Activated naive CD4-positive, alpha-beta T cell (primary cell): ENCODE results near the gene LRP2BP.
A peak's percentile ranks its signal among the peaks of the same experiment; 100 is the strongest.
"Not testable (repeated sequence)": the region's sequence is repeated elsewhere in the genome, so short reads cannot be mapped to it uniquely, and the experiment has no call there.

Experiments
- DNase-seq, 4 experiments: peaks; one replicate each; lab custom pipeline; 2025; lab: John Stamatoyannopoulos, UW

Gene LRP2BP

GRCh38 chr4:185395956-185396723 is 416 bp upstream of the LRP2BP start:
- DNase-seq: peak; percentile 87 to 94 (median 90)

GRCh38 chr4:185394568-185395237 is 1.0 kb downstream of the LRP2BP start:
- no peak for DNase-seq

- no peak for DNase-seq
These were observed 3.6 kb downstream of the LRP2BP start for GRCh38 chr4:185392156-185392555.

GRCh38 chr4:185390941-185391340 is 4.8 kb downstream of the LRP2BP start:
- DNase-seq: no peak

GRCh38 chr4:185387957-185388356 is 7.8 kb downstream of the LRP2BP start:
- no peak for DNase-seq

GRCh38 chr4:185384930-185385331 is 10.8 kb downstream of the LRP2BP start:
- no peak for DNase-seq

GRCh38 chr4:185384061-185384460 is 11.7 kb downstream of the LRP2BP start:
- DNase-seq: no peak

- no peak for DNase-seq
These were observed 12.3 kb downstream of the LRP2BP start for GRCh38 chr4:185383451-185383850.

- DNase-seq: no peak
These were observed 13.0 kb downstream of the LRP2BP start for GRCh38 chr4:185382754-185383153.

- no peak for DNase-seq
These were observed 14.2 kb downstream of the LRP2BP start for GRCh38 chr4:185381288-185382196.

- DNase-seq: no peak
These were observed 15.4 kb downstream of the LRP2BP start for GRCh38 chr4:185380320-185380719.

GRCh38 chr4:185379326-185380295 is 16.1 kb downstream of the LRP2BP start:
- no peak for DNase-seq

- no peak for DNase-seq
These were observed 17.5 kb downstream of the LRP2BP start for GRCh38 chr4:185378264-185378663.

GRCh38 chr4:185374573-185374972 is 21.2 kb downstream of the LRP2BP start:
- no peak for DNase-seq

- no peak for DNase-seq
These were observed 21.7 kb downstream of the LRP2BP start for GRCh38 chr4:185374027-185374426.

- DNase-seq: no peak
These were observed 24.0 kb downstream of the LRP2BP start for GRCh38 chr4:185371702-185372101.

- no peak for DNase-seq
These were observed 25.3 kb downstream of the LRP2BP start for GRCh38 chr4:185370268-185370949.

GRCh38 chr4:185369731-185370130 is 26.0 kb downstream of the LRP2BP start:
- no peak for DNase-seq

GRCh38 chr4:185364886-185365285 is 30.8 kb downstream of the LRP2BP start:
- DNase-seq: no peak

- no peak for DNase-seq
These were observed 32.5 kb downstream of the LRP2BP start for GRCh38 chr4:185363251-185363650.

- not testable (repeated sequence) for DNase-seq
These were observed 33.2 kb downstream of the LRP2BP start for GRCh38 chr4:185362570-185362969.
